ENCODE data around the gene MBTPS1. TPM values are rescaled to one million over a fixed set of nuclear protein-coding genes. Genes with fewer than 3 reads are reported as not detected.

Gene MBTPS1
- total and polyA plus RNA-seq, 9 of the 15 experiments (the other 6 are each of a cell fraction or from before 2014, with no cell fraction given), result 2.8 to 57.6 (median 43.8) TPM

DNA sequence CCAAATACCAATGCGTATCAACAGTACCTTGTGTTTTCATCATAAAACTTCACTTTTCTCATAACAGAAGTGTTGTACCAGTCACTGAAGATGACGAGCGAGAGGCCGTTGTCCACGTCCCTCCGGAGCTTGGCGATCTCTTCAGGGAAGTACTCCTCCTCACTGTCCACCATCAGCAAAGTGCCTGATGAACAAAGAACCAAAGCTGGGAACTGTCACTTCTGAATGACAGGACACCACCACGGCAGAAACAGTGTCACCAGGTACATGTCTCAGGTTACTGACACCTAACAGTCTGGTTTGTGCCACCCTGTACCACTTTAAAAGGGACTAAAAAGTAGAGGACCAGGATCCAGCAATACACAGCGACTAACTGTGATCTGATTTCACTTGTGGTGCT, 49.1 kb downstream of the MBTPS1 start:
- no peak overlapping the region for H2AFZ ChIP-seq (ENCODE audit: low read depth, low read length)
- H3K36me3 ChIP-seq (ENCODE audit: control insufficient read depth, insufficient read depth, low read length), result peaks cover 90% of the 10 kb centered on the region; the same call in 2 of the 3 replicates
- H3K9ac ChIP-seq (ENCODE audit: insufficient read depth in 1 of 2, low read depth in 2 of 2, low read length in 2 of 2), result no peak overlapping the region
- in situ Hi-C loops (cut with MboI), result loop anchor here (10.0 kb wide), 2 partner anchors 243 to 417 kb away; no protein-coding TSS in a partner anchor
- BruUV-seq (replicated peaks), result no TSS peak
- no peaks in the 10 kb centered on the region for H3K27me3 ChIP-seq (ENCODE audit: control insufficient read depth in 2 of 2, insufficient read depth in 2 of 2, low read length in 2 of 2)
- ChIA-PET POLR2A (interaction anchor here (0.7 to 2.2 kb wide), 5 partner anchors 9 to 476 kb away, joined by 3 to 8 read pairs (median 3); no protein-coding TSS in a partner anchor), CTCF (ENCODE audit: low intra/inter-chr PET ratio) (no interaction called here)
- intact Hi-C loops (cut with micrococcal nuclease), result no loop called here
- no peaks in the 10 kb centered on the region for H3K9me3 ChIP-seq (replicated peaks; ENCODE audit: control insufficient read depth, insufficient read depth, low read depth, low read length)
- no peak for DNase-seq (ENCODE audit: extremely low read depth in 1 of 4, low spot score in 3 of 4)
- no peak overlapping the region for H3K4me2 ChIP-seq (ENCODE audit: insufficient read depth, low read length)
- H3K4me3 ChIP-seq, result no peak overlapping the region
- H3K4me1 ChIP-seq (replicated peaks in 1 of 2; ENCODE audit: control insufficient read depth in 2 of 2, insufficient read depth in 2 of 2, low read length in 2 of 2), result peaks cover 0 to 3% of the 10 kb centered on the region in 2 experiments; a peak in 1 of 5 replicates
- WGBS (ENCODE audit: insufficient coverage, low coverage, missing lambda C conversion rate), result 87% methylated on average over 9 of the region's 9 CpGs
- ATAC-seq, result no peak
- 0 out of 2 replicates have a peak, but pooled peaks cover 3% of the 10 kb centered on the region for H4K20me1 ChIP-seq (replicated peaks; ENCODE audit: control insufficient read depth, insufficient read depth, low read length)
- no peak overlapping the region for H3K27ac ChIP-seq (ENCODE audit: extremely low read depth, low read depth, low read length)
- FAIRE-seq, result no peak
- no peaks in the 10 kb centered on the region for H3K9me1 ChIP-seq (ENCODE audit: control insufficient read depth, insufficient read depth, low read length)
- no peaks in the 10 kb centered on the region for H3K79me2 ChIP-seq (ENCODE audit: control insufficient read depth, insufficient read depth, low read length)
- TF ChIP-seq TOE1 (IDR thresholded peaks at IDR 0.05; ENCODE audit: borderline replicate concordance) (no peak), TOE1 (CRISPR knock-in tag; IDR thresholded peaks at IDR 0.05; ENCODE audit: borderline replicate concordance, low read depth) (no peak), ZNF174 (CRISPR knock-in tag; IDR thresholded peaks at IDR 0.05) (no peak), DACH1 (IDR thresholded peaks at IDR 0.05; ENCODE audit: partially characterized antibody) (no peak), NR3C1 (CRISPR knock-in tag; IDR thresholded peaks at IDR 0.05) (no peak), RBM22 (IDR thresholded peaks at IDR 0.05; ENCODE audit: low read depth, low read length, poor library complexity, severe bottlenecking) (no peak), ZNF311 (CRISPR knock-in tag; IDR thresholded peaks at IDR 0.05) (no peak), PRMT5 (CRISPR knock-in tag; IDR thresholded peaks at IDR 0.05) (no peak), THRAP3 (IDR thresholded peaks at IDR 0.05; ENCODE audit: borderline replicate concordance) (no peak), IRF2 (CRISPR knock-in tag; IDR thresholded peaks at IDR 0.05) (no peak), ARHGAP35 (IDR thresholded peaks at IDR 0.05; ENCODE audit: partially characterized antibody) (no peak)
- TF ChIP-seq, protein P1, sequence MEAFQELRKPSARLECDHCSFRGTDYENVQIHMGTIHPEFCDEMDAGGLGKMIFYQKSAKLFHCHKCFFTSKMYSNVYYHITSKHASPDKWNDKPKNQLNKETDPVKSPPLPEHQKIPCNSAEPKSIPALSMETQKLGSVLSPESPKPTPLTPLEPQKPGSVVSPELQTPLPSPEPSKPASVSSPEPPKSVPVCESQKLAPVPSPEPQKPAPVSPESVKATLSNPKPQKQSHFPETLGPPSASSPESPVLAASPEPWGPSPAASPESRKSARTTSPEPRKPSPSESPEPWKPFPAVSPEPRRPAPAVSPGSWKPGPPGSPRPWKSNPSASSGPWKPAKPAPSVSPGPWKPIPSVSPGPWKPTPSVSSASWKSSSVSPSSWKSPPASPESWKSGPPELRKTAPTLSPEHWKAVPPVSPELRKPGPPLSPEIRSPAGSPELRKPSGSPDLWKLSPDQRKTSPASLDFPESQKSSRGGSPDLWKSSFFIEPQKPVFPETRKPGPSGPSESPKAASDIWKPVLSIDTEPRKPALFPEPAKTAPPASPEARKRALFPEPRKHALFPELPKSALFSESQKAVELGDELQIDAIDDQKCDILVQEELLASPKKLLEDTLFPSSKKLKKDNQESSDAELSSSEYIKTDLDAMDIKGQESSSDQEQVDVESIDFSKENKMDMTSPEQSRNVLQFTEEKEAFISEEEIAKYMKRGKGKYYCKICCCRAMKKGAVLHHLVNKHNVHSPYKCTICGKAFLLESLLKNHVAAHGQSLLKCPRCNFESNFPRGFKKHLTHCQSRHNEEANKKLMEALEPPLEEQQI (IDR thresholded peaks at IDR 0.05), result no peak
- TF ChIP-seq, protein P2, sequence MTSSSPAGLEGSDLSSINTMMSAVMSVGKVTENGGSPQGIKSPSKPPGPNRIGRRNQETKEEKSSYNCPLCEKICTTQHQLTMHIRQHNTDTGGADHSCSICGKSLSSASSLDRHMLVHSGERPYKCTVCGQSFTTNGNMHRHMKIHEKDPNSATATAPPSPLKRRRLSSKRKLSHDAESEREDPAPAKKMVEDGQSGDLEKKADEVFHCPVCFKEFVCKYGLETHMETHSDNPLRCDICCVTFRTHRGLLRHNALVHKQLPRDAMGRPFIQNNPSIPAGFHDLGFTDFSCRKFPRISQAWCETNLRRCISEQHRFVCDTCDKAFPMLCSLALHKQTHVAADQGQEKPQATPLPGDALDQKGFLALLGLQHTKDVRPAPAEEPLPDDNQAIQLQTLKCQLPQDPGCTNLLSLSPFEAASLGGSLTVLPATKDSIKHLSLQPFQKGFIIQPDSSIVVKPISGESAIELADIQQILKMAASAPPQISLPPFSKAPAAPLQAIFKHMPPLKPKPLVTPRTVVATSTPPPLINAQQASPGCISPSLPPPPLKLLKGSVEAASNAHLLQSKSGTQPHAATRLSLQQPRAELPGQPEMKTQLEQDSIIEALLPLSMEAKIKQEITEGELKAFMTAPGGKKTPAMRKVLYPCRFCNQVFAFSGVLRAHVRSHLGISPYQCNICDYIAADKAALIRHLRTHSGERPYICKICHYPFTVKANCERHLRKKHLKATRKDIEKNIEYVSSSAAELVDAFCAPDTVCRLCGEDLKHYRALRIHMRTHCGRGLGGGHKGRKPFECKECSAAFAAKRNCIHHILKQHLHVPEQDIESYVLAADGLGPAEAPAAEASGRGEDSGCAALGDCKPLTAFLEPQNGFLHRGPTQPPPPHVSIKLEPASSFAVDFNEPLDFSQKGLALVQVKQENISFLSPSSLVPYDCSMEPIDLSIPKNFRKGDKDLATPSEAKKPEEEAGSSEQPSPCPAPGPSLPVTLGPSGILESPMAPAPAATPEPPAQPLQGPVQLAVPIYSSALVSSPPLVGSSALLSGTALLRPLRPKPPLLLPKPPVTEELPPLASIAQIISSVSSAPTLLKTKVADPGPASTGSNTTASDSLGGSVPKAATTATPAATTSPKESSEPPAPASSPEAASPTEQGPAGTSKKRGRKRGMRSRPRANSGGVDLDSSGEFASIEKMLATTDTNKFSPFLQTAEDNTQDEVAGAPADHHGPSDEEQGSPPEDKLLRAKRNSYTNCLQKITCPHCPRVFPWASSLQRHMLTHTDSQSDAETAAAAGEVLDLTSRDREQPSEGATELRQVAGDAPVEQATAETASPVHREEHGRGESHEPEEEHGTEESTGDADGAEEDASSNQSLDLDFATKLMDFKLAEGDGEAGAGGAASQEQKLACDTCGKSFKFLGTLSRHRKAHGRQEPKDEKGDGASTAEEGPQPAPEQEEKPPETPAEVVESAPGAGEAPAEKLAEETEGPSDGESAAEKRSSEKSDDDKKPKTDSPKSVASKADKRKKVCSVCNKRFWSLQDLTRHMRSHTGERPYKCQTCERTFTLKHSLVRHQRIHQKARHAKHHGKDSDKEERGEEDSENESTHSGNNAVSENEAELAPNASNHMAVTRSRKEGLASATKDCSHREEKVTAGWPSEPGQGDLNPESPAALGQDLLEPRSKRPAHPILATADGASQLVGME (CRISPR knock-in tag; IDR thresholded peaks at IDR 0.05), result no peak
- TF ChIP-seq, protein P3, sequence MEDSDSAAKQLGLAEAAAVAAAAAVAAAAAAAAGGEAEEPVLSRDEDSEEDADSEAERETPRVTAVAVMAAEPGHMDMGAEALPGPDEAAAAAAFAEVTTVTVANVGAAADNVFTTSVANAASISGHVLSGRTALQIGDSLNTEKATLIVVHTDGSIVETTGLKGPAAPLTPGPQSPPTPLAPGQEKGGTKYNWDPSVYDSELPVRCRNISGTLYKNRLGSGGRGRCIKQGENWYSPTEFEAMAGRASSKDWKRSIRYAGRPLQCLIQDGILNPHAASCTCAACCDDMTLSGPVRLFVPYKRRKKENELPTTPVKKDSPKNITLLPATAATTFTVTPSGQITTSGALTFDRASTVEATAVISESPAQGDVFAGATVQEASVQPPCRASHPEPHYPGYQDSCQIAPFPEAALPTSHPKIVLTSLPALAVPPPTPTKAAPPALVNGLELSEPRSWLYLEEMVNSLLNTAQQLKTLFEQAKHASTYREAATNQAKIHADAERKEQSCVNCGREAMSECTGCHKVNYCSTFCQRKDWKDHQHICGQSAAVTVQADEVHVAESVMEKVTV (CRISPR knock-in tag; IDR thresholded peaks at IDR 0.05), result no peak
